Measurements from ENCODE around the gene ITPKB. TPM values are rescaled to one million over a fixed set of nuclear protein-coding genes. Genes with fewer than 3 reads are reported as not detected.
"Not testable (repeated sequence)": the region's sequence is repeated elsewhere in the genome, so short reads cannot be mapped to it uniquely, and the experiment has no call there.

The ITPKB gene
- total and polyA plus RNA-seq, 9 donors, result 11.3 to 43.2 (median 20.1) TPM

GRCh38 chr1:226722901-226723656 is 16.0 kb downstream of the ITPKB start:
- Histone ChIP-seq H3K4me1 (ENCODE audit: insufficient read depth) (peaks cover 14% of the 10 kb centered on the region), H3K27ac (peak overlapping the region in 1 of 2 donors; percentile 31), H3K36me3 (no peaks in the 10 kb centered on the region), H3K27me3 (no peaks in the 10 kb centered on the region), H3K4me3 (no peak overlapping the region), H3K9me3 (no peaks in the 10 kb centered on the region)
- TF ChIP-seq EP300 (IDR thresholded peaks at IDR 0.05) (no peak), POLR2A (IDR thresholded peaks at IDR 0.05) (no peak)
- TF ChIP-seq, protein P1, sequence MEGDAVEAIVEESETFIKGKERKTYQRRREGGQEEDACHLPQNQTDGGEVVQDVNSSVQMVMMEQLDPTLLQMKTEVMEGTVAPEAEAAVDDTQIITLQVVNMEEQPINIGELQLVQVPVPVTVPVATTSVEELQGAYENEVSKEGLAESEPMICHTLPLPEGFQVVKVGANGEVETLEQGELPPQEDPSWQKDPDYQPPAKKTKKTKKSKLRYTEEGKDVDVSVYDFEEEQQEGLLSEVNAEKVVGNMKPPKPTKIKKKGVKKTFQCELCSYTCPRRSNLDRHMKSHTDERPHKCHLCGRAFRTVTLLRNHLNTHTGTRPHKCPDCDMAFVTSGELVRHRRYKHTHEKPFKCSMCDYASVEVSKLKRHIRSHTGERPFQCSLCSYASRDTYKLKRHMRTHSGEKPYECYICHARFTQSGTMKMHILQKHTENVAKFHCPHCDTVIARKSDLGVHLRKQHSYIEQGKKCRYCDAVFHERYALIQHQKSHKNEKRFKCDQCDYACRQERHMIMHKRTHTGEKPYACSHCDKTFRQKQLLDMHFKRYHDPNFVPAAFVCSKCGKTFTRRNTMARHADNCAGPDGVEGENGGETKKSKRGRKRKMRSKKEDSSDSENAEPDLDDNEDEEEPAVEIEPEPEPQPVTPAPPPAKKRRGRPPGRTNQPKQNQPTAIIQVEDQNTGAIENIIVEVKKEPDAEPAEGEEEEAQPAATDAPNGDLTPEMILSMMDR (IDR thresholded peaks at IDR 0.05), result no peak
- intact Hi-C loops (cut with DNase I), result no loop called here
- 70 to 74% (median 71%) methylated on average over 14 of the region's 14 CpGs for WGBS, 3 donors
- no peak for DNase-seq

GRCh38 chr1:226722240-226722900 is 16.7 kb downstream of the ITPKB start:
- DNase-seq, result no peak
- 89 to 92% (median 90%) methylated on average over 11 of the region's 11 CpGs for WGBS, 3 donors
- TF ChIP-seq, protein P1 (IDR thresholded peaks at IDR 0.05), result no peak
- TF ChIP-seq POLR2A (IDR thresholded peaks at IDR 0.05) (no peak), EP300 (IDR thresholded peaks at IDR 0.05) (no peak)
- Histone ChIP-seq H3K4me1 (ENCODE audit: insufficient read depth) (peaks cover 14% of the 10 kb centered on the region), H3K9me3 (no peaks in the 10 kb centered on the region), H3K4me3 (no peak overlapping the region), H3K27me3 (no peaks in the 10 kb centered on the region), H3K27ac (no peak overlapping the region), H3K36me3 (no peaks in the 10 kb centered on the region)
- intact Hi-C loops (cut with DNase I), result no loop called here

DNA sequence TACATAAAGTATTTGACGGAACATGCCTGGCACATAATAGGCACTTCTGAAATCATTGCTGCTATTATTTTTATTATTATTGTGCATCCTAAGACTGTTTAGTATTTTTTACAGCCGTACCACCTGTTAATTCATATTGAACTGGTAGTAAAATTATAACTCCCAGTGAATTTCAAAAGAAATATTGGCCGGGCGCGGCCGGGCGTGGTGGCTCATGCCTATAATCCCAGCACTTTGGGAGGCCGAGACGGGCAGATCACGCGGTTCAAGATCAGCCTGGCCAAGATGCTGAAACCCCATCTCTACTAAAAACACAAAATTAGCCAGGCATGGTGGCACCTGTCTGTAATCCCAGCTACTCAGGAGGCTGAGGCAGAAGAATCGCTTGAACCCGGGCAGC is 18.5 kb downstream of the ITPKB start:
- H3K4me3 ChIP-seq; H3K36me3 ChIP-seq; H3K27ac ChIP-seq; H3K9me3 ChIP-seq; intact Hi-C loops (cut with DNase I); H3K27me3 ChIP-seq; DNase-seq: not testable (repeated sequence)
- peaks cover 14% of the 10 kb centered on the region for H3K4me1 ChIP-seq (ENCODE audit: insufficient read depth)
- 97% methylated on average over 13 of the region's 13 CpGs for WGBS, 3 donors

GRCh38 chr1:226719596-226720387 is 19.3 kb downstream of the ITPKB start:
- no peaks in the 10 kb centered on the region for H3K27me3 ChIP-seq
- no peak overlapping the region for H3K4me3 ChIP-seq
- H3K4me1 ChIP-seq (ENCODE audit: insufficient read depth), result peaks cover 14% of the 10 kb centered on the region
- no peaks in the 10 kb centered on the region for H3K9me3 ChIP-seq
- 66 to 67% (median 67%) methylated on average over 11 of the region's 11 CpGs for WGBS, 3 donors
- no peak for TF ChIP-seq POLR2A (IDR thresholded peaks at IDR 0.05)
- TF ChIP-seq, protein P1 (IDR thresholded peaks at IDR 0.05), result no peak
- no peak for TF ChIP-seq EP300 (IDR thresholded peaks at IDR 0.05)
- no peak overlapping the region for H3K27ac ChIP-seq
- no peaks in the 10 kb centered on the region for H3K36me3 ChIP-seq
- DNase-seq, result no peak
- intact Hi-C loops (cut with DNase I), result no loop called here

Measured in ovary (tissue), 9 donors.